Measurements from ENCODE around the gene RGL4.
"Not testable (repeated sequence)": the region's sequence is repeated elsewhere in the genome, so short reads cannot be mapped to it uniquely, and the experiment has no call there.

RGL4 gene

DNA sequence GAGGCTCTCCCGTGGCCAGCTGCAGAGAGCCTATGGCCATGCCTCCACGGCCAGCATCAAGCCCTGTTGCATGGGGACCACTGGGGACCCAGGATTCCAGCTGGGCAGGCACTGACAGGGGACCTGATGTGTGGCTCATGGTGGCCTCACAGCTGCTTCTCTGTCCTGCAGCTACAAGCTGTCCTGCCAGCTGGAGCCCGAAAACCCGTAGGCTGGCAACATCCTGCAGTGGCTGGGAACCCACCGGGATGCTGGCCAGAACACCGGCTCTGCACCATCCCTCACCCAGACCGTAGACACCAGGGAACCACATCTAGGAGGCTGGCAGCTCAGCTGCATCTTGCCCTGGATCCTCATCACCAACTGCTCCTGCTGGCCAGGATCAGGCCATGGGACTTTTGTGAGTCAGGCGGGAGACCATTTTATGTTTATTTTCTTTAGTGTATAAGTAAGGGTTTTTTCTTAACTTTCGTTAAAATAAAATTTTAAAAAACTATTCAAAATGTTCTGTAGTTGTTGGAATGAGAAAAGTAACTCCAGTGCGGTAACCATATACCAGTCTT, 7.9 kb downstream of the RGL4 start:
- DNase-seq, result no peak

DNA sequence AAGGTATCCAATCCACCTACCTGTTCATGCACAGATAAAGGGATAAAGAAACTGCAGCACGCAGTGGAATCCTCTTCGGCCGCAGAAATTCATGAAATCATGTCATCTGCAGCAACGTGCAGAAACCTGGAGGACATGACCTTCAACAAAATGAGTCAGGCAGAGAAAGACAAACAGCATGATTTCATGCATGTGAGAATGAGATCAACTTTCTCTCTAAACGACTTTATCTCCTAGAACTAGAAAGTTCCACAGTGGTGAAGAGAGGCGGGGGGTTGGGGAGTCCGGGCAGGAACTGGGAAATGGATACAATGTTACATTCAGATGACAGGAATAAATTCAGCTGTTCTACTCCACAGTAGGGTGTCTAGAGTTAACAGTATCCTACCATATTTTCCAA, 9.9 kb downstream of the RGL4 start:
- DNase-seq, result no peak

DNA sequence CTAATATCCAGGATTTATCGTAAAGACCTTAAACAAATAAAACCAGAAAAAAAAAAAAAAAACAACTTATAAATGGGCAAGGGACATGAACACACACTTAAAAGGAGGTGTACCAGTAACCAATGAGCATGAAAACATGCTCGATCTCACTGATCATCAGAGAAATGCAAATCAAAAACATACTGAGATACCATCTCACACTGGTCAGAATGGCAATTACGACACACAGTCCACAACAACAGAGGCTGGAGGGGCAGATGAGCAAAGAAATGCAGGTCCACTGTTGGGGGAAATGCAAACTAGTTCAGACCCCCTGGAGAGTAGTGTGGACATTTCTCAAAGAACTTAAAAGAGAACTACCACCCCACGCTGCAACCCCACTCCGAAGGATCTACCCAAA, 13.2 kb downstream of the RGL4 start:
- DNase-seq, result no peak

DNA sequence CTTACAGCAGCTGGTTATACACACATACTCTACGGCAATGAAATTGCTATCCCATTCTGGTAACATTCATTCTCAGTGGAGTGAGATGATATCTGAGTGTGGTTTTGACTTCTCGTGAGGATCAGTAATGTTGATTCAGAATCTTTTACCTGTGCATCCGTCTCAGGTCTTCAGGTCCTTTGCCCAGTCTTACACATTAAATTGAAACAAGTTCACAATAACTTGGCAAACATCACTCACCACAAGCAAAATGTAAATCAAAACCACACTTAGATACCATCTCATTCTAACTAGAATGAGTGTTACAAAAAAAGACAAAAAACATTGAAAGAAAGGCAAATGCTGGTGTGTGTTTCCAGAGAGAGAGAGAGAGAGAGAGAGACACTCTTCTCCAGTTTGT, 14.0 kb downstream of the RGL4 start:
- DNase-seq, result no peak

DNA sequence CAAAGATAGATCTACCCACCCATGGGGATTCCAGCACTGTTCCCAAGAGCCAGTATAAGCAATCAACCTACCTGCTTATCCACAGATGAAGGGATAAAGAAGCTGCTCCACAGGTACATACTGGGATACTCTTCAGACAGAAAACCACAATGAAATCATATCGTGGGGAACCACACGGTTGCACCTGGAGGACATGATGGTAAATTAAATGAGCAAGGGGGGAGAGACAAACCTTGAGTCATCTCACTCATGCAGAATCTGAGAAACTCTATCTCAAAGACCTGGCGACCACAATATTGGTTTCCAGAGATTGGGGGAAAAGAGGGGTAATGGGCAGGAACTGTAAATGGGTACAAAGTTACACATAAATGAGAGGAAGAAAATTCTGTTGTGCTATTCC, 14.5 kb downstream of the RGL4 start:
- DNase-seq, result no peak

DNA sequence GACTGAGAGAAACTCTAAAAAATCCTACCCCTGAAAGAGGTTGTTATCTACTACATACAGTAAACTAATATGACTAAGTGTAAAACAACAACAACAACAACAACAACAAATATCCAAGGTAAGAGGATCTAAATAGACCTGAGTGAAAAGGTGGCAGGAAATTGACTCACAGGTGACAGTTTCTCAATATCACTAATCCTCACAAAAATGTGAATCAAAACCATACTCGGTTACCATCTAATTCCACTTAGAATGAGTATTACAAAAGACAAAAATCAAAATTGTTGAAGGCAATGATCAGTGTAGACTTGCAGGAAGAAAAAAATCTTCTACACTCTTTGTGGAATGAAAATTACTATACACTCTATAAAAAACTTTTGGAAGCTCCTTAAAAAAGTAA, 17.5 kb downstream of the RGL4 start:
- DNase-seq, result no peak

DNA sequence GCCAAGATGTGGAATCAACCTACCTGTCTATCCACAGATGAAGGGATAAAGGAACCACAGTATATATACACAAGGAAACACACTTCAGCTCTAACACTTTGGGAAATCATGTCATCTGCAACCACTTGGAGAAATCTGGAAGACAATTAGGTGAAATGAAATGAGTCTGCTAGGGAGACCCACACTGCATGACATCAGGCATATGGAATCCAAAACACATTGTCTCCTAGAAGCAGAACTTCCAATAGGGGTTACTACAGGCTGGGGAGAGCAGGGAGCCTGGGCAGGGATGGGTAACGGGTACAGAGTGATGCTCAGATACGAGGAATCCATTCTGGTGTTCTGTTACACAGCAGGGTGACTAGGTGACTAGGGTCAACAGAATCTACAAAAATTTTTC, 18.3 kb downstream of the RGL4 start:
- DNase-seq, result no peak

DNA sequence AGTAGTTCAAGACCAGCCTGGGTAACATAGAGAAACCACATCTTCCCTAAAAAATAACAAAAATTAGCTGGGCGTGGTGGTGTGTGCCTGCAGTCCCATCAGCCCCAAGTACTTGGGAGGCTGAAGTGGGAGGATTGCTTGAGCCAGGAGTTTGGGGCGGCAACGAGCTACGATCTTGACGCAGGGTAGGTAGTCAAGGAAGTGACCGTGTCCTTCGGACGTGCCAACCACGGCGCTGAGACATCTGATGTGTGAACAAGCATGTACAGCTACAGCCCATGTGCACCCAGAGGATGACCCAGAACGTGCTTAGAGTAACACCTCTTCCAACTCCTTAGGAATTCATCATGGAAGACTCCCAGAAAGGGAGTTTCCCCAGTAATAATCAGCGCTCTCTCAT, 21.4 kb downstream of the RGL4 start:
- no peak for DNase-seq

DNA sequence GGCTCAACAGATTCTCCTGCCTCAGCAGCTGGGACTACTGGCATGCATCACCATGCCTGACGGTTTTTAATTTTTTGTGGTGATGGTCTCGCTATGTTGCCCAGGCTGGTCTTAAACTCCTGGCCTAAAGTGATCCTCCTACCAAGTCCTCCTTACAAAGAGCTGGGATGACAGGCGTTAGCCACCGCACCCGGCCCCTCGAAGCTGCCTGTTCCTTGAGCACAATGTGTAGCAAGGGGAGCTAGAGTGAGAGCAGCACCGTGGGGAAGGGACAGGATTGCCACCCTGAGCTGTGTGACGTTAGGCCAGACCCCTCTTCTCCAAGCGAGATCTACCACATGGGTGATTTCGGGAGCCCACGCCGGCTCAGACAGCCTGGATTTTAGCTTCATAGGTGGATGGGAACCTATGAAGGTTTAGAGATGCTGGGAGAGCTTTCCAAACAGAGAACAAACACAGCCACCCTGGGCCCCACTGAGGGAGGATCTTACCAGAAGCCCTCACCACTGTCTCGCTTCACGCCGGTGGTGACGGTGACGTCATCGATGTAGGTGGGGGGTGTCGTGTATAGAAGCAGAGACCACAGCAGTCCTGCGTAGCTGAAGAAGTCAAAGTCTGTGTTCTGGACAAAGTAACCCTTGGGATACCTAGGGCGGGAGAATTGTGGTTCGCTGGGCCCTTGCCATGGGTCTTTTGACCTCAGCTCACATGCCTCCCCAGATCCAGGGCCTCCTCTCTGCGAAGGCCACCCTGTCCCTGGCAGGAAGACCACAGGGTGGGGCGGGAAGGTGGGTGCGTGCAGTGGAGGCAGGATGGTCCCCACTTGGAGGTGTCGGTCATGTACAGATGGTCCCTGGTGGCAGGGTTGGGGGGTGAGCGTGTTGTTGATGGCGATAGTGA, 23.1 kb downstream of the RGL4 start:
- DNase-seq, result no peak

DNA sequence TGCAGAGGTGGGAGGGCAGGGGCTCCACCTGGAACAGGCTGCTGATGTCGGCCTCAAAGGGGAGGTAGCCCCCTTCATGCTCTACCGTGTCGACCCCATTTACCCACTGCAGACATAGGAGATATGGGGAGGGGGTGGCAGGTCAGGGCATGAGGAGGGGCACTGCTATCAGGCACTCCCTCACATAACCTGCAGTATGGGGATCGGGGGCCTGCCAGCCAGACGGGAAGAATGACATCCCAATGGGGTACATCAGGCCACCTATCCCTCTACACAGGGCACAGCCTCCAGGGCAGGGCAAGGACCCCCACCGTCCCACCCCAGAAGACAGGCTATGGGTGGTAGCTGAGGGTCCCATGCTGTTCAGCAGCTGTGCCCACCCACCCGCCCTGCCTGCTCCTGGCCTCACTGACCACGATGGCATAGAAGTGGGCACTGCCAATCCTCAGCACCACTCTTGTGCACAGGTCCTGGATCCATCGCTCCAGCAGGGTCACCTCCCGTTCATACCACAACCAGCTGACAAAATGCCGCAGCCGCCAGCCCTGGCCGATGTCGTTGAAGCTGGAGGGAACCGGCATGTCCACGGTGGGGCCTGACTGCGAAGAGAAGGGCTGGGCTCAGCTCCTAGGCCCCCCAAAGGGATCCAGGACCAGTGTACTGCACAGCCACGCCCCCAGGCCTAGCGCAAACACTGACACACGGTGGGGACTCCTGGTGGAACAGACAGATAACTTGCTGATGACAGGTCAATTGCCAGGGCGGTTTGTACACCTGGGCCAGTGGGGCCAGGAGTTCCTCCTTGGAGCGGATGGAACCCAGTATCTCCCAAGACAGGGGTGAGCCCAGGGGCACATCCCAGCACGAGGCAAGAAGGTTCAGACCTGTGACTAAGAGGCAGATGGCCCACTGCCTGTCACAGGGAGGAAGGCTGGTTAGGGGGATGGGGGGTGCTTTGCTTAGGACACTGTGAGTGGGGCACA, 24.1 kb downstream of the RGL4 start:
- DNase-seq, result no peak

DNA sequence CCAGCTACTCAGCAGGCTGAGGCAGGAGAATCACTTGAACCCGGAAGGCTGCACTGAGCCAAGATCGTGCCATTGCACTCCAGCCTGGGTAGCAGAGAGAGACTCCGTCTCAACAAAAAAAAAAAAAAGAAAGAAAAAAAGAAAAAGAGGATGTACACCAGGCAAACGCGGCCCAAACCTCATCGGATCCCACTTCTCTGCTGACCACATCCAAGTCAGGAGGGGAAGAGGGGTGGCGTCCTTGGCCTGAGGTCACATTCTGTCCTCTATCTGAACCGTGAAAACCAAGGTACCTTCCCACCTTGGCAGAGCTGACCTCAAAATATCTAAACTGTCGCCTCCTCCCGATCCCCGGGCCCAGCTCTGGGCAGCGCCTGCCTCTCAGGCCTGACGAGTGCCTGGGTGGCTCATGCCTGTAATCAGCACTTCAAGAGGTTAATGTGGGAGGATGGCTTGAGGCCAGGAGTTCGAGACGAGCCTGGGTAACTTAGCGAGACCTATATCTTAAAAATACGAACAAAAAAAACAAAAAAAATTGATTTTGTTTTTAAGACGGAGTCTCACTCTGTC, 25.1 kb downstream of the RGL4 start:
- DNase-seq, result no peak

DNA sequence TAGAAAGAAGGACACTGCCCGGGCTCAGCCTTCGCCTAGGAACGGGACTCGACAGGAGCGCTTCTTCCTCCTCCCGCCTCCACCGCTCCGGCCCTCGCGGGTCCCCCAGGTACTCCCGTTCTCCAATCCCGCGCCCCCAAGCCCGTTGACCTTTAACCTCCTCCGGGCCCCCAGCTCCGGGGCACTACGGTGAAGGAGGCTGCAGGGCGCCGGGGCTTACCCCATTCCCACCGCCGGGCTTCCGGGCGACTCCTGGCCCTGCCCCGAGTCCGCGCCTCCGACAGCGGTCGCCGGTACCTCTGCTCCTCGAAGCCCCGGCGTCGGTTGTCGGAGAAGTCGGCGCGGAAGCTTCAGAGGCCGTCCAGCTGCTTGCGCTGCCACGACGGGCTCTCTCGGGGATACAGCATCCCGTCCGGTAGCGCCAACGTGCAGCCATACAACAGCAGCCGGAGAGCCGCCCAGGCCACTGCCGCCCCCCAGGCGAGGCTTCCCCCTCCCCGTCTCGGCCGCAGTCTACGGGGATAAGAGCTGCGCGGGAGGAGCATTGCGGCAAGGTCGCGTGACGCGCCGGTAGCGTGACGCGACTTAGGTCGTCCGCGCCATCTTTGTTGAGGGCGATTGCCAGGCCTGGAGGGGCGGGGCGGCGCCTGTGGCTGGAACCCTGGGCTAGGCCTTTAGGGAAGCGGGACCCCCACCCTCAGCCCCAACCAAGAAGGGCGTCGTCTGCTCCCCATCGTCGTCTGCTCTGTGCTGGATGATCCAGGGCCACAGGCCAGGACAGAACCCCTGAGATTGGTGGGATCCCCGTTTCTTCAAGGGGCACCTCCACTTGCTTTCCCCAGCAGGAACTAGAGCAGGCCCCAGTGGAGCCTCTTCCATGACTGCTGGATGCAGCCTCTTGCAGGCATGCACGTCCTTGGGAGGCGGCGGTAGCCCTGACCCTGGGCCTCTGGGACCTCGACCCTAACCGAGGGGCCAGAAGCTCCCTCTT, 26.3 kb downstream of the RGL4 start:
- peak; percentile 83 for DNase-seq

DNA sequence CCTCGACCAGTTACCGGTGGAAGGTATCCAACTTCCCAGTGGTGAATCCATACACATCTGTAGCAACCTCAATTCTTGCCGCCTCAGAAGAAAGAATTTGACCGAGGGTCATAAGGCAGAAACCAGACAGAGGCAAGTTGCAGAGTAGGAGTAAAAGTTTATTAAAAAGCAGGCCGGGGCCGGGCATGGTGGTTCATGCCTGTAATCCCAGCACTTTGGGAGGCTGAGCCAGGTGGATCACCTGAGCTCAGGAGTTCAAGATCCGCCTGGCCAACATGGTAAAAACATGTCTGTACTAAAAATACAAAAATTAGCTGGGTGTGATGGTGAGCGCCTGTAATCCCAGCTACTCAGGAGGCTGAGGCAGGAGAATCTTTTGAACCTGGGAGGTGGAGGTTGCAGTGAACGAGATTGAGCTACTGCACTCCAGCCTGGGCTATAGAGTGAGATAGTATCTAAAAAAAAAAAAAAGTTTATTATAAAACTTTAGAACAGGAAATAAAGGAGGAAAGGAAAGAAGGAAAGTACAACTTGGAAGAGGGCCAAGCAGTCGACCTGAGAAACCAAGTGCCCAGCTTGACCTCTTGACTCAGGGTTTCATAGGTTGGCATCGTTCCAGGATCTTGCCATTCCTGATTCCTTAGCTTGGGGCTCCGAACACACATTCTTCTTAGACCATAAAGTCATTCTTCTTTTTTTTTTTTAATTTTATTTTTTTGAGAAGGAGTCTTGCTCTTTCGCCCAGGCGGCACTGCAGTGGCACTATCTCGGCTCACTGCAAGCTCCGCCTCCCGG, 27.8 kb downstream of the RGL4 start:
- no peak for DNase-seq

DNA sequence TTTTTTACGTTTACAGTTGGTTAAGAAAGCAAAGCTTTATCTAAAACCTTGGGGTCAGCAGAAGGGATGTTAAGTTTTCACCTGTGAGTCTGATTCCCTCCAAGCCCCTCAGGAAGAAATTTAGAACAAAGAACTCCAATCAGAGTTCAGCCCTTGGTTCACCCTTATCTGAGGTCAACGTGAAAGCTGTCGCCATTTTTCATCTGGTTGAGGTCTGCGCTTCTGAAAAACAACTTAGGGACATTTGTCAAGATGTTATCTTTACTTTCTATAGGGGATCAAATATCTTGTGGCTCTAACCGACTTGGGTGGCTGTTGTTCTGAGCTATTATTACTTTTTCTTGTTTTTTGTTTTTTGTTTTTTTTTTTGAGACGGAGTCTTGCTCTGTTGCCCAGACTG, 30.0 kb downstream of the RGL4 start:
- DNase-seq, result no peak

DNA sequence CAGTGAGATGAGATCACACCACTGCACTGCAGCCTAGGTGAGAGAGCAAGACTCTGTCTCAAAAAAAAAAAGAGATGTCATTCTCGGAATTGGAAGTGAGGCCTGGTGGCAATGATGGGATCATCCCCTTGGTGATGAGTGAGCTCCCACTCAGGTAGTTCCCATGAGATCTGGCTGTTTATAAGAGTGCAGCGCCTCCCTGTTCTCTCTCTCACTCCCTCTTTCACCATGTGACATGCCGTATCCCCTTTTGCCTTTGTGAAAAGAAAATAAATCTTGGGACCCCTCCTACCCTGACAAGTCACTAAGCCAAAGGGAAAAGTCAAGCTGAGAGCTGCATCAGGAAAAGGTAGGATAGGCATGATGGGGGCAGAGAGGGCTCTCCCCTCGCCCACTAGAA, 31.3 kb downstream of the RGL4 start:
- DNase-seq, result peak; percentile 50

DNA sequence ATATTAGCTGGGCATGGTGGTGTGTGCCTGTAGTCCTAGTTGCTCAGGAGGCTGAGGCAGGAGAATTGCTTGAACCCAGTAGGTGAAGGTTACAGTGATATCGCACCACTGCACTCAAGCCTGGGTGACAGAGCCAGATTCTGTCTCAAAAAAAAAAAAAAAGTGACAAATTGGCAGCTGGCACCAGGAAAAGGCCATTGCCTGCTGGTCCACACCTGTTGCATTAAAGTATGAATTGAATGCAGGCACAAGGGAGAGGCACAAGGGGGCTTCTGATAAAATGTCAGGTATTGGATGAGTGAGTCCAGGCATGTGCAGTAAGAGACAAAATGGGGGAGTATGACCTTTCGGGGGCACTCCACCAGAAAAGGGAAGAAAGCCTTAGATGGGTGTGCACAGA, 31.9 kb downstream of the RGL4 start:
- DNase-seq, result peak; percentile 48

DNA sequence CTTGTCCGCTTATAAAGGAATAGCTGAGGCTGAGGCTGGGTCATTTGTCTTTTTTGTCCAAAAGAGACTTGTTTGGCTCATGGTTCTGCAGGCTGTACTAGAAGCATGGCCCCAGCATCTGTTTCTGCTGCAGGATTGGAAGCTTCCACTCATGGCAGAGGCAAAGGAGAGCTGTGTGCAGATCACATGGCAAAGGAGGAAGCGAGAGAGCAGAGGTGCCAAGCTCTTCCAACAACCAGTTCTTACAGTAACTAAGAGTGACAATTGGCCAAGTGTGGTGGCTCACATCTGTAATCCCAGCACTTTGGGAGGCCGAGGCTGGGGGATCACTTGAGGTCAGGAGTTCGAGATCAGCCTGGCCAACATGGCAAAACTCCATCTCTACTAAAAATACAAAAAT, 37.3 kb downstream of the RGL4 start:
- DNase-seq, result not testable (repeated sequence)

DNA sequence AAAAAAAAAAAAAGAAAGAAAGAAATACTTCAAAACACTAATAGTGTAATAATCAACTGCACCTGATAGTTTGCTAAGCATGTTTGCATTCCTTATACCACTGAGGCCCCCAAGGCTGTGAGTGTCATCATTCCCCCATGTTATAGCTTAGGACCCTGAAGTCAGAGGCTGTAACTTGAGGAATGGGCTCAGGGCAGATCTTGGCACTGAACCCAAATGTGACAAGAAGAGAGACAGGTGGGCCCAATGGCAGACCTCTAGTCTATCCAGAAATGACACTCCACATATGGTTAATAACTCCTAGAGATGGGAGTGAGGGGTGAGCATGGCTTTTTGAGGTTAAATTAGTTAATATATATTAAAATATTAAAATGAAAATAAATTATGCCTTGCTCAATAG, 46.9 kb downstream of the RGL4 start:
- DNase-seq, result no peak

DNA sequence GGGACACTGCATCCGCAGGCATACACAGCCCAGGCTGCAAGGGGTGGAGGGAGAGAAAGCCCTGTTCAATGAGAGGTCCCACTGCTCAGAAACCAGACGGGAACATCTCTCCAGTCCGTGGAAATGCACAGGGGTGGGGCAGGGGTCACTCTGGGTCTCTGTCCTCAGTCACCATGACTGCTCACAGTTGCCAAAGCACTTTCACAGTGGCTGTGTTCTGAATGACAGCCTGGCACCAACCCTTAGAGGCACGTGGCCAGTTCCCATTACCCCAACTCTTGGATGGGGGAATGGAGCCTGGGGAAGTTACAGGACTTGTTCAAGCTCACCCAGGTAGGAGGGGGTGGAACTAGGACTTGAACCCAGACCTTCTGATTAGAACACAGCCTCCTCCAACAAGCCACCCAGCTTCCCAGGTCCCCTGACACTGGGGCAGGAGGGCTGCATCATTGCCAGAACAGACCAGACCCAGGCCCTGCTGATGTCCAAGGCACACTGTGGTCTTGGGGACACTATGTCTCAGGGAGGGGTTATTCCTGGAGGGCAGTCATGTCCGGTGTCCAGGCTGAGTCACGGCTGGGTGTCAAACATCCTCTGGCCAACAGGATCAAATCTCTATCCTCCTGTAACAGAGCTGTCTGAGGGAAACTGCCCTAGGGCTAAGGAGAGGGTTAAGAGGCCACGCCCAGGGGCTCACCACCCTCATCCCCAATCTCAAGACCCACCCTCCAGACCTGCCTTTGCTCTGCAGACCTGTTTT, 51.9 kb downstream of the RGL4 start:
- no peak for DNase-seq

DNA sequence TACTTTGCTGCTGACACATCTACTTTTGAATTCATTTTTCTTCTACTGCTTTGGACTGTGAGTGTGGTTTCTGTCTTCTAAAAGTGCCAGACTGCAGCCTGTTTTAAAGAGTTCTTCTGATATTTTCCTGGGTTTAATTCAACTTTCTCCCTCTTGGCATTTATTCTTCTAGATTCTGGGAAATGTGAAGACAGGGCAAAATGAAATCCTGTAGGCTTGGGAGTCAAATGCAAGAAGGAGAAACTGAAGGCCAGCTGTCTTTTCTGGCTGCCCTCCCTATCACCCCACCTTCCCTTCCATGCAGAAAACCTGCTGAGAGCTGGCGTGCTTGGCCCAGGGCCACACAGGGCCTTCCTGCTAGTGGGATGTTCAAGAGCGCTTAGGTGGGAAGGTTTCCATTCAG, 52.5 kb downstream of the RGL4 start:
- DNase-seq, result peak; percentile 67
